Measurements from ENCODE around the gene OR5K1.

Gene OR5K1

GRCh38 chr3:98518816-98519215 lies 55.8 kb downstream of the OR5K1 start:
- no peak for FAIRE-seq

GRCh38 chr3:98519351-98519750 lies 56.4 kb downstream of the OR5K1 start:
- no peak for FAIRE-seq

- FAIRE-seq, result no peak
Observed at GRCh38 chr3:98521897-98522543, 59.0 kb downstream of the OR5K1 start.
